HG03025 (cell line): Measurements from ENCODE around the gene IGF2R.

Experiments used
- ATAC-seq: cut with Tn5 transposase; IDR thresholded peaks from one replicate; pipeline ENCODE4 v1.9.1; 2021; ENCODE audit warnings: mild to moderate bottlenecking, moderate library complexity; ENCODE audit not compliant: unreplicated experiment, low FRiP score

Gene IGF2R

GRCh38 chr6:160038479-160038878, 69.6 kb downstream of the IGF2R start:
- ATAC-seq: no peak

- ATAC-seq: no peak
Observed at GRCh38 chr6:160039441-160039840, 70.6 kb downstream of the IGF2R start.

GRCh38 chr6:160040055-160040454, 71.2 kb downstream of the IGF2R start:
- ATAC-seq: no peak

- ATAC-seq: no peak
Observed at GRCh38 chr6:160040527-160041264, 71.8 kb downstream of the IGF2R start.

GRCh38 chr6:160041608-160042007, 72.7 kb downstream of the IGF2R start:
- no peak for ATAC-seq

GRCh38 chr6:160042014-160042773, 73.3 kb downstream of the IGF2R start:
- no peak for ATAC-seq

- ATAC-seq: no peak
Observed at GRCh38 chr6:160042788-160043301, 74.0 kb downstream of the IGF2R start.

- no peak for ATAC-seq
Observed at GRCh38 chr6:160043784-160044183, 74.9 kb downstream of the IGF2R start.

GRCh38 chr6:160044687-160045086, 75.8 kb downstream of the IGF2R start:
- no peak for ATAC-seq

GRCh38 chr6:160048471-160048870, 79.6 kb downstream of the IGF2R start:
- ATAC-seq: no peak

- no peak for ATAC-seq
Observed at GRCh38 chr6:160049346-160049745, 80.5 kb downstream of the IGF2R start.

GRCh38 chr6:160050022-160050421, 81.1 kb downstream of the IGF2R start:
- no peak for ATAC-seq

- no peak for ATAC-seq
Observed at GRCh38 chr6:160051390-160051789, 82.5 kb downstream of the IGF2R start.

GRCh38 chr6:160054271-160054670, 85.4 kb downstream of the IGF2R start:
- no peak for ATAC-seq

- ATAC-seq: no peak
Observed at GRCh38 chr6:160054913-160055312, 86.0 kb downstream of the IGF2R start.

- ATAC-seq: no peak
Observed at GRCh38 chr6:160055378-160055777, 86.5 kb downstream of the IGF2R start.

- no peak for ATAC-seq
Observed at GRCh38 chr6:160055813-160056212, 86.9 kb downstream of the IGF2R start.

GRCh38 chr6:160057080-160057479, 88.2 kb downstream of the IGF2R start:
- ATAC-seq: no peak

- no peak for ATAC-seq
Observed at GRCh38 chr6:160058603-160059215, 89.8 kb downstream of the IGF2R start.

- ATAC-seq: no peak
Observed at GRCh38 chr6:160060221-160060620, 91.3 kb downstream of the IGF2R start.

GRCh38 chr6:160060920-160061447, 92.1 kb downstream of the IGF2R start:
- no peak for ATAC-seq
